C4-2B (cell line): ENCODE results near the gene TMEM223.
"Not testable (repeated sequence)": the region's sequence is repeated elsewhere in the genome, so short reads cannot be mapped to it uniquely, and the experiment has no call there.

Source experiments
- H3K27ac ChIP-seq: fragments of 450-650 bp; 2 replicates; pipeline ENCODE4 v1.5.1; 2017
- CTCF ChIP-seq: fragments of 450-650 bp; conservative IDR thresholded peaks from 2 replicates; pipeline ENCODE4 v1.5.1; 2017; ENCODE audit warnings: mild to moderate bottlenecking
- ZFX ChIP-seq: fragments of 450-650 bp; IDR thresholded peaks from 2 replicates; pipeline ENCODE4 v1.6.1; 2017

TMEM223 gene

GRCh38 chr11:62757846-62758788 is 33.7 kb downstream of the TMEM223 start:
- TF ChIP-seq CTCF (no peak), ZFX (no peak)
- H3K27ac ChIP-seq: no peak overlapping the region

GRCh38 chr11:62755086-62755615 is 36.7 kb downstream of the TMEM223 start:
- TF ChIP-seq ZFX: no peak
- TF ChIP-seq CTCF: no peak
- no peak overlapping the region; the same call in 1 of the 2 replicates for H3K27ac ChIP-seq

GRCh38 chr11:62753736-62754603 is 37.8 kb downstream of the TMEM223 start, which contains the start of gene ZBTB3:
ZBTB3 (minus strand) TSS chr11:62754160; CDS start chr11:62753664, 496 bp downstream.
- peak within 1 kb of the TSS; percentile 86 for H3K27ac ChIP-seq
- TF ChIP-seq CTCF (no peak), ZFX (no peak)

DNA sequence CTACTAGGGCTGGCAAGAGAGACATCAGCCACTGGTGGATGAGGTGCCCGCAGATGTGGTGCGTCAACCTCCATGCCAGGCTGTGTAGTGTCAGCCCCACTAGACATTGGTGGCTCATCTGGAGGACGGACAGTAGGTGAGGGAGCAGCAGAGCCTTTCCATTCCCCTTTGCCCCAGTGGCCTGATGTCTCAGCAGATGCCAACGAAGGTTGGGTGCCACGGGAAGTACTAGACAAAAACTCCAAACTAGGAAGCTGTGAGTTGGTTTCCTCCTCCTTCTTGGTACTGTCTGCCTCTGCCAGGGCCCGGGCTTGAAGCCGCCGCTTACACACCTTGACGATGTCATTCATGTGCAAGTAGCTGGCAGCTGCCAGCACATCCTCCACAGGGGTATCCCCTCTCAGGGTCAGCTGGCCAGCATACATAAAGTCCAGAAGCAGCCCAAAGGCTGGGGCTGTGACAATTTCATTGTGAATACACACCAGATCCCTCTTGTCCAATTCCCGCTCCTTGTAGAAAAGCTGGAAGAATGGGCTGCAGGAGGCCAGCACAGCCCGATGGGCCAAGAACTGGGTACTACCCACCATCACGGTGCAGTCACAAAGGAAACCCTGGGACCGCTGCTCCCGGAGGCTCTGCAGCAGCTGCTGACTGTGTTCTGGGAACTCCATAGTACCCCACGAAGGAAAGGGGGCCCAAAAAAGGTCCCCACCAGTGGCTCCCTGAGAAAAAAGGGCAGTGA is 38.6 kb downstream of the TMEM223 start:
- TF ChIP-seq ZFX (no peak), CTCF (no peak)
- peak overlapping the region; percentile 86 for H3K27ac ChIP-seq

GRCh38 chr11:62752177-62752785 is 39.5 kb downstream of the TMEM223 start:
- TF ChIP-seq CTCF (no peak), ZFX (no peak)
- no peak overlapping the region for H3K27ac ChIP-seq

DNA sequence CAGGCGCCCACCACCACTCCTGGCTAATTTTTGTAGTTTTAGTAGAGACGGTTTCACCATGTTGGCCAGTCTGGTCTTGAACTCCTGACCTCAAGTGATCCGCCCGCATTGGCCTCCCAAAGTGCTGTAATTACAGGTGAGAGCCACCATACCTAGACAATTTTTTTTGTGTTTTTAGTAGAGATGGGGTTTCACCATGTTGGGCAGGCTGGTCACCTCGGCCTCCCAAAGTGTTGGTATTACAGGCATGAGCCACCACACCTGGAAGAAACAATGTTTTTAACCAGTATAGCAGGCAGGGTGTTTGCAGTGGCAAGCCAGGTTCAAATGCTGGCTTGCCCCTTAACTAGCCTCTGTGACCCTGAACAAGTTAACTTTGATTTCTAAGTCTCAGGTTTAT is 41.9 kb downstream of the TMEM223 start:
- not testable (repeated sequence) for H3K27ac ChIP-seq
